DMS153 (cell line): ENCODE results near the gene CERT1.
"Not testable (repeated sequence)": the region's sequence is repeated elsewhere in the genome, so short reads cannot be mapped to it uniquely, and the experiment has no call there.

ENCODE experiments used
- DNase-seq: peaks from one replicate; lab custom pipeline; 2025; lab: John Stamatoyannopoulos, UW

The CERT1 gene

GRCh38 chr5:75511435-75512382 is at the start of gene CERT1, which contains the start of gene POLK:
Gene CERT1 (minus strand): TSS chr5:75511629. CDS start chr5:75511207, 422 bp downstream.
Gene POLK (plus strand): TSS chr5:75511891.
- peak; percentile 88 for DNase-seq

GRCh38 chr5:75560655-75561054 is 49.2 kb upstream of the CERT1 start:
- DNase-seq, result not testable (repeated sequence)

- no peak for DNase-seq
Observed at GRCh38 chr5:75558981-75559632, 47.7 kb upstream of the CERT1 start.

DNA sequence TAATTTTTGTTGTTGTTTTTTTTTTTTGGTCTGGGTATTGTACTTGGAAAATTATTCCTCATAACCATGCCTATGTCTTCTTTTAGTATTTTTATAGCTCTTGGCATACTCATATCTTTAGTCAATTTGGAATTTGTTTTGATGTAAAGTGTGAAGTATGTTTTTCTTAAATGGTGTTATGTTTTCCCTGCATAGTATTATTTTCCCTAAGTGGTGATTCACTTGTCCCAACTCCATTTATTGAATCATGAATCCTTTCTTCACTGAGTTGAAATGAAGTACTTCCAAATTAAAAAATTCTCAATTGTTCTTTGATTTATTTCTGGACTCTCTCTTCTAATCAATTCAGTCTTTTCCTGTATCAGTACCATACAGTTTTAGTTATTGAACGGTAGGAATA is 46.8 kb upstream of the CERT1 start:
- DNase-seq, result no peak

GRCh38 chr5:75553358-75553757 is 41.9 kb upstream of the CERT1 start:
- no peak for DNase-seq

DNA sequence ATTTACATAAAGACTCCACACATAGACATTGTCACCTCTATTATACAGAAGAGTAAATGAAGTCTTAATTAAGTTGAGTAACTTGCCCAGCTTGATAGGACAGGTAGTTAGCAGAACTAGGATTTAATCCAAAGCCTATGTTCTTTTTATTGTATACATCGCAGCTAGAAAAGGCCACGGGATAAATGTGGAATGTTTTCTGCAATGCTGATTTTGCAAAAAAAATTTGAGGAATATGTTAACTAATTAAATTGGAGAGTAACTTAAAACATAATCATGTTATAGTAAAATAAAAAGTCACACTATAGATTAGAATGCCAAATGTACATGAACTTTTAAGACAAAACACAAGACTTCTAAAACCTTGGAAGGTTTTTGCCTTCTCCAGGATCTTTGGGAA is 41.3 kb upstream of the CERT1 start:
- no peak for DNase-seq

GRCh38 chr5:75551471-75551870 is 40.0 kb upstream of the CERT1 start:
- no peak for DNase-seq

DNA sequence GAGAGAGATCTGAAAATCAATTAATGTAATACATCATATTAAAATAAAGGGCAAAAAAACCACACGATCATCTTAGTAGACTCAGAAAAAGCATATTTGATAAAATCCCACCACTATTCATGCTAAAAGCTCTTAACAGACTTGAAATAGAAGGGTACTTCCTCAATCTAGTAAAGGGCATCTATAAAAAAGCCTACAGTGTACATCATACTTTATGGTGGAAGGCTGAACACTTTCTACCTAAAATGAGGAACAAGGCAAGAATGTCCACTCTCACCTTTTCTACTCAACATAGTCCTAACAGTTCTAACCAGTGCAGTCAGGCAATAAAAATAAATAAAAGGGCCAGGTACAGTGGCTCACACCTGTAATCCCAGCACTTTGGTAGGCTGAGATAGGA is 39.2 kb upstream of the CERT1 start:
- DNase-seq, result no peak

GRCh38 chr5:75547812-75548211 is 36.4 kb upstream of the CERT1 start:
- no peak for DNase-seq

GRCh38 chr5:75546830-75547229 is 35.4 kb upstream of the CERT1 start:
- DNase-seq, result no peak

DNA sequence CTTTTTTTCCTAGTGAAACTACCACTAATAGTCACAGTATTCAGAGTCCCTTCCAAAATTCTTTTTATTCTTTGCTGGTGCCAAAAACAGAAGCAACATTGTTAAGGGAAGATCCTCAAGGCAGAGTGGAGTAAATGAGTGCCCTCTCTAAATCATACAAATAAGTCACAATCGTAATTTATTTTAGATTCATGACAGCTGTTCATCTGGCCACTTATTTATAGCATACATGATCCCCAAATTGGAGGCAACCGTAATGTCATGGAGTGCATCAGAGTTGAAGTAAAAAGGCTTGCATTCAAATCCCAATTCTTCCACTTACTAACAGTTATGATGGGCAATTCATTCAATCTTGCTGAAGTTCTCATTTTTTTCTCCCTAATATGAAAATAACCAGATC is 33.7 kb upstream of the CERT1 start:
- DNase-seq, result no peak

- no peak for DNase-seq
Observed at GRCh38 chr5:75538211-75538610, 26.8 kb upstream of the CERT1 start.

- no peak for DNase-seq
Observed at GRCh38 chr5:75536694-75537360, 25.4 kb upstream of the CERT1 start.

- DNase-seq, result no peak
Observed at GRCh38 chr5:75536147-75536546, 24.7 kb upstream of the CERT1 start.

DNA sequence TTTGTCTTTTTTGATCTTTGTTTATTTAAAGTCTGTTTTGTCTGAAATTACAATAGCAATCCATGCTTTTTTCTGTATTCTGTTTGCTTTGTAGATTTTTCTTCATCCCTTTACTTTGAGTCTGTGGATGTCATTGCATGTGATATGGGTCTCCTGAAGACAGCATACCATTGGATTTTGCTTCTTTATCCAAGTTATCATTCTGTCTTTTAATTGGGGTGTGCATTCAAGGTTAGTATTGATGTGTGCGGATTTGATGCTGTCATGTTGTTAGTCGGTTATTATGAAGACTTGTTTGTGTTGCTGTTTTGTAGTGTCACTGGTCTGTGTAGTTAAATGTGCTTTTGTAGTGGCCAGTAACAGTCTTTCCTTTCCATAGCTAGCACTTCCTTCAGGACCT is 23.3 kb upstream of the CERT1 start:
- no peak for DNase-seq

GRCh38 chr5:75533716-75534115 is 22.3 kb upstream of the CERT1 start:
- DNase-seq, result not testable (repeated sequence)

DNA sequence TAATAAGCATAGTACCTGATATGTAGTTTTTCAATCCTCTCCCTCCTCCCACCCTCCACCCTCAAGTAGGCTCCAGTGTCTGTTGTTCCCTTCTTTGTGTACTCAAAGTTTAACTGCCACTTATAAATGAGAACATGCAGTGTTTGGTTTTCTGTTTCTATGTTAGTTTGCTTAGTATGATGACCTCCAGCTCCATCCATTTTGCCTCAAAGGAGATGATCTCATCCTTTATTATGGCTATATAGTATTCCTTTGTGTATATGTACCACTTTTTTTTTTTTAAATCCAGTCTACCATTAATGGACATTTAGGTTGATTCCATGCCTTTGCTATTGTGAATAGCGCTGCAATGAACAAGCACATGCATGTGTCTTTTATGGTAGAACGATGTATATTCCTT is 20.8 kb upstream of the CERT1 start:
- no peak for DNase-seq

GRCh38 chr5:75529185-75529584 is 17.8 kb upstream of the CERT1 start:
- DNase-seq, result no peak

DNA sequence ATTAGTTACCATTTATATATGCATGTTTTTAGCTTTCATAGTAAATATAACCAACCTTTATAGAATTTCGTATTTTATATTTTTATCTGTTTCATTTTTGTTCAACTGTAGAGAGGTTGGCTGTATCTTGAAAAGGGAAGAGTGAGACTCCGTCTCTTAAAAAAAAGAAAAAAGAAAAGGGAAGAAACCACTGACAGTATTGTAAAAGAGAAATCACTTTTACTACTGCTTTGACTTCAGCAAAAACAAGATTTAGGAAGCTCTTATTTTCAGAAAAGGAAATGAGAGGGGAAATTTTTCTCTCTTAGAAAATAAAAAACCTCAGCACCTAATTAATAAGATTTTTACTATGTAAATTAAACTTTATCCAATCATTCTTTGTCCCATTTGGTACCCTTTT is 14.6 kb upstream of the CERT1 start:
- no peak for DNase-seq

- no peak for DNase-seq
Observed at GRCh38 chr5:75525344-75525743, 13.9 kb upstream of the CERT1 start.

DNA sequence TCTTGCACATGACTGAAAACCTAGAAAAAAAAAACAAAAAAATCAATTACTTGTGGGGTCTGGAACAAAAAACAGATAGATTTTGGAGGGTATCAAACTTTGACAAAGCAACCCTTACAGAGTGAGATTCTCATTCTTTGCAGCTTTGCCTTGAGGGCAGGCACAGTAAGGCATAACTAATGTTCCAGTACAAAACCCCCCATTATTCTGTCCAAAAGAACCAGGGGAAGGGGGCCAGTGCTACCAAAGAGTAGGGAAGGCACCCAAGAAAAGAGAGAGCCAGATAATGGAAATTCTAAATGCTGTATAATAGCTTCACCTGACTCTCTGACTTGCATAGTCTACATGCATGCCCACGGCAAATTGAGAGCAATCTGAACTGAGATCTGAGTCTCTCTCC is 13.2 kb upstream of the CERT1 start:
- DNase-seq, result no peak

DNA sequence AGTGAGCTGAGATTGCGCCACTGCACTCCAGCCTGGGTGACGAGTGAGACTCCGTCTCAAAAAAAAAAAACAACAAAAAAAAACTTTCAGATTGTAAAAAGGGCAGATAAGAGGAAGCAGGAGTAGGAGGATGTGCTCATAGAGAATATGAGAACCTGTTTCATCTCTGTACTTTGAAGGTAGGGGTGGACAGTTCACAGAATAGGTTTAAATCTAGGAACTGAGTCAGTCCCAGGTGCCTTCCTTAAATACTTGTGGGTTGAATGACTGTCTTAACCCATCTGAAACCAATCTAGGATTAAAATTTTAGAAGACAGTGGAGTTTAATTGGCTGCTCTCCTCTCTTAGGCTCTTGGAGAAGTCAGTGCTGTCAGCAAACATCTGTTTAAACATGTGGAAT is 12.6 kb upstream of the CERT1 start:
- DNase-seq, result no peak

- DNase-seq, result no peak
Observed at GRCh38 chr5:75523275-75523674, 11.8 kb upstream of the CERT1 start.
